ENCODE measurements around the gene TTC23L. TPM values are rescaled to one million over a fixed set of nuclear protein-coding genes. Genes with fewer than 3 reads are reported as not detected.

Gene TTC23L
- total and polyA plus RNA-seq, 12 donors = 0.12 to 0.66 TPM; not detected in 10

DNA sequence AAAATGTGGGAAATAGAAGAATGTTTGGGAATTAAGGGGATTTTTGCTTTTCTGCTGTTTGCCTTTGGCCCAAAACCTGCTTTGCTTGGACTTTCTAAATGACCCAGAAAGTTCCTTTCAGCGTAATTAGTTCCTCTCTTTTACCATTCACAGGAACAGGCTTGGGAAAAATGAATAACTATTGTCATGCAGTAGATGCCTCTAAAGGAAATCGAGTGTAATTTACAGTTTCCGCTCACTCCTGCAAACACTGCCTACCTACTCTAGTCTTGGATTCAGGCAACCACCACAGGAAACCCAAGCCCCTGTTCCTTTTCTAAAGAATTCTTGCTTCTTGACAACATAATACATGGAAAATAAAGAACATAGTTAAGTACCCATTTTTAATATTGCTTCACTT is 25.0 kb downstream of the TTC23L start:
- TF ChIP-seq, protein P1, sequence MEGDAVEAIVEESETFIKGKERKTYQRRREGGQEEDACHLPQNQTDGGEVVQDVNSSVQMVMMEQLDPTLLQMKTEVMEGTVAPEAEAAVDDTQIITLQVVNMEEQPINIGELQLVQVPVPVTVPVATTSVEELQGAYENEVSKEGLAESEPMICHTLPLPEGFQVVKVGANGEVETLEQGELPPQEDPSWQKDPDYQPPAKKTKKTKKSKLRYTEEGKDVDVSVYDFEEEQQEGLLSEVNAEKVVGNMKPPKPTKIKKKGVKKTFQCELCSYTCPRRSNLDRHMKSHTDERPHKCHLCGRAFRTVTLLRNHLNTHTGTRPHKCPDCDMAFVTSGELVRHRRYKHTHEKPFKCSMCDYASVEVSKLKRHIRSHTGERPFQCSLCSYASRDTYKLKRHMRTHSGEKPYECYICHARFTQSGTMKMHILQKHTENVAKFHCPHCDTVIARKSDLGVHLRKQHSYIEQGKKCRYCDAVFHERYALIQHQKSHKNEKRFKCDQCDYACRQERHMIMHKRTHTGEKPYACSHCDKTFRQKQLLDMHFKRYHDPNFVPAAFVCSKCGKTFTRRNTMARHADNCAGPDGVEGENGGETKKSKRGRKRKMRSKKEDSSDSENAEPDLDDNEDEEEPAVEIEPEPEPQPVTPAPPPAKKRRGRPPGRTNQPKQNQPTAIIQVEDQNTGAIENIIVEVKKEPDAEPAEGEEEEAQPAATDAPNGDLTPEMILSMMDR (IDR thresholded peaks at IDR 0.05) = no peak
- no peak for ATAC-seq
- H3K4me1 ChIP-seq = peaks cover 0 to 12% (median 0%) of the 10 kb centered on the region in 9 donors
- H3K4me3 ChIP-seq = no peak overlapping the region
- H3K27ac ChIP-seq = no peak overlapping the region
- no peaks in the 10 kb centered on the region for H3K9me3 ChIP-seq
- no peak for DNase-seq
- no peaks in the 10 kb centered on the region for H3K36me3 ChIP-seq
- WGBS, 2 donors = 50 to 54% methylated on average over 3 of the region's 3 CpGs
- intact Hi-C loops (cut with DNase I) = no loop called here
- no peaks in the 10 kb centered on the region for H3K27me3 ChIP-seq

GRCh38 chr5:34865091-34865490 is 26.1 kb downstream of the TTC23L start:
- no peak for DNase-seq
- ATAC-seq = no peak
- Histone ChIP-seq H3K36me3 (no peaks in the 10 kb centered on the region), H3K9me3 (no peaks in the 10 kb centered on the region), H3K27ac (no peak overlapping the region), H3K4me1 (peaks cover 0 to 12% (median 0%) of the 10 kb centered on the region in 9 donors), H3K4me3 (no peak overlapping the region), H3K27me3 (no peaks in the 10 kb centered on the region)
- TF ChIP-seq, protein P1 (IDR thresholded peaks at IDR 0.05) = no peak
- intact Hi-C loops (cut with DNase I) = no loop called here
- WGBS, 2 donors = 86 to 88% methylated on average over 2 of the region's 2 CpGs

GRCh38 chr5:34866989-34867471 is 28.1 kb downstream of the TTC23L start:
- Histone ChIP-seq H3K9me3 (no peaks in the 10 kb centered on the region), H3K27me3 (no peaks in the 10 kb centered on the region), H3K27ac (no peak overlapping the region), H3K36me3 (no peaks in the 10 kb centered on the region), H3K4me1 (peaks cover 0 to 12% (median 0%) of the 10 kb centered on the region in 9 donors), H3K4me3 (no peak overlapping the region)
- intact Hi-C loops (cut with DNase I) = no loop called here
- DNase-seq (no peak), ATAC-seq (peak in 1 of 8 donors; percentile 38)
- 76 to 84% methylated on average over 3 of the region's 3 CpGs for WGBS, 2 donors
- TF ChIP-seq, protein P1 (IDR thresholded peaks at IDR 0.05) = no peak

GRCh38 chr5:34867660-34868059 is 28.7 kb downstream of the TTC23L start:
- Histone ChIP-seq H3K36me3 (no peaks in the 10 kb centered on the region), H3K4me3 (no peak overlapping the region), H3K9me3 (no peaks in the 10 kb centered on the region), H3K27ac (no peak overlapping the region), H3K27me3 (no peaks in the 10 kb centered on the region), H3K4me1 (peaks cover 0 to 12% (median 0%) of the 10 kb centered on the region in 9 donors)
- TF ChIP-seq, protein P1 (IDR thresholded peaks at IDR 0.05) = no peak
- intact Hi-C loops (cut with DNase I) = no loop called here
- DNase-seq (no peak), ATAC-seq (no peak)
- 80 to 84% methylated on average over 3 of the region's 3 CpGs for WGBS, 2 donors

Measured in heart right ventricle (tissue), 16 donors.